Calu3 (cell line): ENCODE data around the gene STAB1. TPM values are rescaled to one million over a fixed set of nuclear protein-coding genes. Genes with fewer than 3 reads are reported as not detected.

Experiments
- BruUV-seq: library from RNA; stranded (reverse); fragments of 400-500 nt; replicated peaks from 2 replicates; lab custom pipeline; 2021; lab: Mats Ljungman, UMichigan
- CTCF ChIA-PET: fragments of 300-600 bp; sonication (Branson Sonifier 250); formaldehyde crosslinking; loops from one replicate; lab custom pipeline; 2022; ENCODE audit warnings: antibody characterized with exemption; lab: Charles Lee
- DNase-seq: peaks from one replicate; pipeline ENCODE4 v3.0.0; 2022
- H3K27ac Mint-ChIP-seq: one replicate; pipeline ENCODE4 v1.8.0; 2022; ENCODE audit warnings: mixed read lengths; ENCODE audit not compliant: unreplicated experiment
- H3K27me3 Mint-ChIP-seq: one replicate; pipeline ENCODE4 v1.8.0; 2022; ENCODE audit warnings: mixed read lengths; ENCODE audit not compliant: unreplicated experiment
- H3K36me3 Mint-ChIP-seq: one replicate; pipeline ENCODE4 v1.8.0; 2022; ENCODE audit warnings: mild to moderate bottlenecking, moderate library complexity, mixed read lengths; ENCODE audit not compliant: insufficient read depth, unreplicated experiment
- H3K4me1 Mint-ChIP-seq: one replicate; pipeline ENCODE4 v1.8.0; 2022; ENCODE audit warnings: mild to moderate bottlenecking, low read depth, mixed read lengths; ENCODE audit not compliant: unreplicated experiment
- H3K4me3 Mint-ChIP-seq: one replicate; pipeline ENCODE4 v1.8.0; 2022; ENCODE audit warnings: mild to moderate bottlenecking, low read depth, moderate library complexity, mixed read lengths; ENCODE audit not compliant: unreplicated experiment
- H3K9me3 Mint-ChIP-seq: one replicate; pipeline ENCODE4 v1.8.0; 2022; ENCODE audit warnings: low read depth, mixed read lengths; ENCODE audit not compliant: unreplicated experiment
- CTCF ChIP-seq: fragments of 200-600 bp; IDR thresholded peaks from one replicate; pipeline ENCODE4 v1.8.0; 2022; ENCODE audit warnings: antibody characterized with exemption; ENCODE audit not compliant: unreplicated experiment
- intact Hi-C: fragments of 100-400 bp; cut with micrococcal nuclease; formaldehyde crosslinking; loops from one replicate; pipeline ENCODE4 v1.10.0; 2022; ENCODE audit not compliant: unreplicated experiment
- total RNA-seq: library from RNA; stranded (reverse); gene quantifications from 2 replicates; pipeline ENCODE4 v1.2.3, GENCODE V29; 2022

The STAB1 gene
- total RNA-seq, 1 experiment from 2014 or later = 0.26 TPM

- Mint-ChIP-seq H3K27ac (no peak overlapping the region), H3K36me3 (peaks cover 61% of the 10 kb centered on the region), H3K4me1 (no peaks in the 10 kb centered on the region), H3K4me3 (no peak overlapping the region), H3K9me3 (no peaks in the 10 kb centered on the region), H3K27me3 (no peaks in the 10 kb centered on the region)
- CTCF ChIA-PET = interaction anchor here (0.6 kb wide), 1 partner anchor 11 kb away, joined by 4 read pairs; no protein-coding TSS in a partner anchor
- BruUV-seq = no TSS peak
- no peak for TF ChIP-seq CTCF
- no peak for DNase-seq
- intact Hi-C loops = no loop called here
Measured at GRCh38 chr3:52527732-52528585, 32.8 kb downstream of the STAB1 start.

- Mint-ChIP-seq H3K4me3 (no peak overlapping the region), H3K9me3 (no peaks in the 10 kb centered on the region), H3K27me3 (no peaks in the 10 kb centered on the region), H3K27ac (no peak overlapping the region), H3K36me3 (peaks cover 58% of the 10 kb centered on the region), H3K4me1 (no peaks in the 10 kb centered on the region)
- no peak for DNase-seq
- intact Hi-C loops = no loop called here
- TF ChIP-seq CTCF = no peak
- CTCF ChIA-PET = interaction anchor here (0.5 kb wide), 1 partner anchor 33 kb away, joined by 3 read pairs; no protein-coding TSS in a partner anchor
- no TSS peak for BruUV-seq
Measured at GRCh38 chr3:52528586-52529375, 33.6 kb downstream of the STAB1 start.

GRCh38 chr3:52529376-52530333, 34.5 kb downstream of the STAB1 start:
- H3K4me3 Mint-ChIP-seq = no peak overlapping the region
- BruUV-seq = no TSS peak
- peaks cover 61% of the 10 kb centered on the region for H3K36me3 Mint-ChIP-seq
- CTCF ChIA-PET = interaction anchor here (0.5 kb wide), 1 partner anchor 32 kb away, joined by 3 read pairs; no protein-coding TSS in a partner anchor
- H3K9me3 Mint-ChIP-seq = no peaks in the 10 kb centered on the region
- H3K4me1 Mint-ChIP-seq = no peaks in the 10 kb centered on the region
- intact Hi-C loops = loop anchor here (10.0 kb wide), 1 partner anchor 155 kb away; the partner anchor contains the start of genes GNL3 and PBRM1
- no peak for DNase-seq
- no peaks in the 10 kb centered on the region for H3K27me3 Mint-ChIP-seq
- no peak for TF ChIP-seq CTCF
- no peak overlapping the region for H3K27ac Mint-ChIP-seq
